Hematopoietic multipotent progenitor cell treated with erythropoietin and hydrocortisone succinate and interleukin-3 and kit ligand, for 8 days (in vitro differentiated cells): ENCODE results near the gene ATG10.
"Not testable (repeated sequence)": the region's sequence is repeated elsewhere in the genome, so short reads cannot be mapped to it uniquely, and the experiment has no call there.

ENCODE experiments used
- DNase-seq: peaks from one replicate; pipeline ENCODE4 v3.0.0-alpha.2; 2015

Gene ATG10

DNA sequence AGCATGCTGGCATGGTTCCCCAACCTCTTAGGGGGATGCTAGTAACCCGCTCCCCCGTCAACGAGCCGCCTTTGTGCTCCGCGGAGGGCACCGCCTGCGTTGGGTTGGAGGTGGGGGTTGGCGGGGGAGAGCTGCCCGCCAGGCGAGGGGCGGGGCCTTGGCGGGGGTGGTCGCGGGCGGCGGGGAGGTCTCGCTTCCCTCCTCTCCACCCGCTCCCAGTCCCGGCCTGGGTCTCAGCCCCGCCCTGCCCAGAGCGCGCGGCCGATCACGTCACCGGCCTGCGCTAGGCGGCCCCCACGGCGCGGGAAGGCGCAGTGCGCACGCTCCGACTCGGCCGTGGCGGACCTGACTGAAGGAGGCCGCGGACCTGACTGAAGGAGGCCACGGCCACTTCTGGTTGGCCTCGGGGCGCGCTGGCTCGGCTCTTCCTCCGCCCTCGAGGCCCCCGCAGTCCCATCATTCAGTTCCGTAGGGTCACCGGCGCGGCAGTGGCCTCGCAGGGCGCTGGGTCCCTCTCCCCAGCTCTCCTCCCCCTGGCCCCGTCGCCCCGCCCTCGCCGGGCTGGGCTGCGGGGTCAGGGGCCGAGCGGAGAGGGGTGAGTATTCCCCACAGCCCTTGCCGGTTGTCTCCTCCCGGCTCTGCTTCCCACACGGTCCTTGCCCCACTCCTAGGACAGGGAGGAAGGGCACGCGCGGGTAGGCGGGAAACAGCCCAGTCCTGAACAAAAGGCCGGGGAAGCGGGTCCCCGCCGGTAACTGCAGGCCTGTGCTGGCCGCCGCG is at the start of gene ATG10:
ATG10 (plus strand) TSS at position 312 of the 780 bp plus-strand sequence. CDS start 15,548 bp downstream, outside the sequence.
- peak; percentile 90 for DNase-seq

DNA sequence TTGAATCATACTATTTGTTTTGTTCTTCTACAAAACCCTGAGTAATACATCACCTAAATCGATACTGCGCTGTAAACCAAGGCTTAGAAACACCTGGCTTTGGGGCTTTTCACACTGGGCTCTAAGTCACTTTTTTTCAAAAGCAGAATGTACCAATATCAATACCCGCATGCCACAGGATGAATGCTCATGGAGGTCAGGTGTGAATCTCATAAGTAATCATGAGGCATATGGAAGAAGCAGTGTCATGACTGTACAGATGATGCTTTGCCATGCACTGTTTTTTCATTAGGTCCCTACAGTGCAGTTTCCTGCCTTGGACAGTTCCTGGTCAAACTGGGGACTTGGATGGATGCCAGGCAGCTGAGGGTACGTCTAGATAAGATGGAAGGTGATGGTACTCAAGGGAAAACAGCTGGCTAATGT is 49.0 kb upstream of the ATG10 start:
- peak; percentile 37 for DNase-seq

DNA sequence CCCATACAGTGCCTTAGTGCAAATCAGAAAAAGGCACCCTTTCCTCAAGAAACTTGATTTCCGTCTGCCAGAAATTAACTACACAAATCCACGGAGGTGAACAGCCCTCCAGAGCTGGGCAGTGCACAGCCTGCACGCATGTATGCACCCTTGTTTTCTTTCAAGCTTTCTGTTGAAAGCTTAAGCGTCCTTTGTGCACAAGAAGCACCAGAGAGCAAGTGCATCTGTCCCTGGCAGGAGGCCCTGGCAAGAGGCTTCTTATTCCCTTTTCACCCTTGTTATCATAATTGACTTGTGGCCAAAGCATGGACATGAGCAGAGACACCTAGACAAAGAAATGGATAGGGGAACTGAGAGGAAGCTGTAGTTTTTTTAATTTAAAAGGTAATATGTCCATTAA is 47.4 kb upstream of the ATG10 start:
- DNase-seq, result no peak

DNA sequence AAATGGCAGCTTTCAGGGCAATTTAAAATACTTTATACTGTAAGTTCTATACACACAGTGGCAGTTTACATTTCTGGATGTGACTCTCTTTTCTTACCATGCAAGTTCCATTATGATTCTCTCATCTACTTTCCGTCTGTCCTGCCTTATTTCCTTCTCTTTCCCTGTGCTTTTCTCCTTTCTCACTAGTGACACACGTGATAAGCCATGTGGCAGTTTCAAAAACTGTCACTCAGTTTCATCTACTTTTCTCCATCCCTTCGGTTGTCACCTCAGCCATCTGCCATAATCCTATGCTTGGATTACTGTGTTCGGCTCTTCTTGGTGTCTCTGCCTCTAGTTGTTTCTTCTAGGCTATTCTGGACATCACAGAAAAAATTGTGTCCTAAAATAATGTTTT is 46.8 kb upstream of the ATG10 start:
- DNase-seq, result no peak

DNA sequence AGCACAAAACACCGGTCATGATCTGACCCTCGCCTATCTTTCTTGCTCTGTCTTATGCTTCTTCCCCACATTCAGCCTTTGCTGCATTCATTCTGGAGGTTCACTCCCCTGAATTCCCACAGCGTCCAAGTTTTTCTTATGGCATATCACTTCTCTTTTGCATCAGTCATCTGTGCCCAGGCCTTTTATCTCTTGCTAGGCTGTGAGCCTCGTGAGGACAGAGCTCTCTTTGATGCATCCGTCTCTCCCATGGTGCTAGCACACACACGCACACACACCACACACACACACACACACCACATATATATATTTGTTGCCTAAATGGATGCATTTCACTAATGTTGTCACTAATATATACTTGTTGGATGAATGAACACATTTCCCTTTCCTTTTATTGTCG is 45.8 kb upstream of the ATG10 start:
- DNase-seq, result no peak

DNA sequence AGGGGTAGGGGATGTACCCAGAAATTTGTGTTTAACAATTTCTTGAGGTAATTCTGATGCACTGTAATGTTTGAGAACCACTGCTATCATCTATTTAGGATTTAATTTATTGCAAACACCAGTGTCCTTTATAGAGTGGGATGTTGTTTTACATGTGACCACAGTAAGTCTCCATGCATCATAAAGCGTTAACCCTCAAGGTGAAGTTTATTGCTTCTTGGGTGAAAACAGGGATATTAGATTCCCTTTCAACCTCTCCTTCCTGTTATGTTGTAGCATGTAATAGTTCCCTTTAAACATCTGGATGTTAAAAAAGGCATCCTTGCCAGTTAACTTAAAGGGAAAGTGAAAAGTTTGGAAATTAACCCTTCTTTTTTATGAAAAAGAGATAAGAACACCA is 35.8 kb upstream of the ATG10 start:
- DNase-seq, result no peak

DNA sequence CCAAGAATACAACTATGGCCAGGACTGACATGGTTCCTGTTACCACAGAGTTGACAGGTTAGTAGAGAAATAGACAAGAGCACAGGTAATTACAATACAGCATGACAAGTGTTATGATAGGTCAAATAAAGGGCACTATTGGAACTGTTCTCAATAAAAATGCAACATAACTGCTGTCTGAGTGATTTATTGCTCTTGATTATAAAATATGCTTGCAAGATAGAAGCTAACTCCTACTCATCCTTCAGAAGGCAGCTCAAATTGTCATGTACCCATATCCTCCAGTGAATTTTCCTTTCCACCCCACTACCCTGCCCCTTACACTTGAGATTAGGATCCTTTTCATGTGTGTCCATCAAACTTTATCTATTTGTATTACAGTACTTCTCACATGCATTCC is 35.1 kb upstream of the ATG10 start:
- no peak for DNase-seq

DNA sequence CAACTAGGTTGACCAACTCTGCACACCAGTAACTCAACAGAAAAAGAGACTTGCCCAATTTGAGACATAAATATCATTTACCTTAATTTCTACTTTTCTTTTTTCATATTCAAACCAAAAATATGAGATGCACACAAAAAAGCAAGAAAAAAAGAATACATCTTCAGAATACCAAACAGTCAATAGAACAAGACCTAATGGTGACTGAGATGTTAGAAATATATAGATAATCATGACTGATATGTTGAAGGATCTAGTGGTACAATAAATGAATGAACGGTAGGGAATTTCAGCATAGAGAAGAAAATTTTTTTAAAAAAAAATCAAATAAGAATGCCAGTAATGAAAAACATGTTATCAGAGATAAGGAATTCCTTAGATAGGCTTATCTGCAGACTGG is 29.1 kb upstream of the ATG10 start:
- no peak for DNase-seq

DNA sequence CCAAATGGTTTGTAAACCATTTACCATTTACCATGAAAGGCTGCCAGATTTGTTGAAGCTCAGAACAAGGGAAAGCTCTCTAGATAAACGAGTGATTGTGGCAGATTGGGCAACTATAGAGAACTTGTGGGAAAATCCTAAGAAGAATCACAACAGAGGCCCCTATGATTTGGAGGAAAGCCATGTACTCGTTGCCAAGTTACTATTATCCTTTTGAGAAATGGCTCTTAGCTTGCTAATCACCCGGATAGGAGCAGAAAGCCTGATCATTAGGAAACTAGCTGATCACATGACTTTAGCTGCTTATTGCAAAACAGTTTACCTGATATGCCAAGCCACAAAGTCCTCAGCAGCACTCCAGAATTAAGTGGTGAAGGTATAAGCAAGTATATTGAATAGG is 23.5 kb upstream of the ATG10 start:
- DNase-seq, result no peak

DNA sequence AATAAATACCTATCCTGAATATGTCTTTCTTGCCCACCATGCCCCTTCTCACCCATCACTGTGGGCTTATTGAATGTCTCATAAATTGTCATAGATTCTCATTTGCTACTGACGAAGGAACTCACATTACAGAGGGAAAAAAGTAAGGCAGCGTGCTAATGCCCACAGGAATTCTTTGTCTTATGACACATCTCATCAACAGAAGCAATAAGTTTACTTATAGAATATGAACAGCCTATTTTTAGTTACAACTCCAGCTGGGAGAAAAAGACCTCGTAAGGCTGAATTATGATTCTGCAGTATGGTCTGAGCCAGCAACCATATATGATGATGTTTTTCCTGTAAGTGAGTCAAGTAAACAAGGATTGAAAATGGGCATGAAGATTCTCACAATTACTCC is 22.4 kb upstream of the ATG10 start:
- no peak for DNase-seq

DNA sequence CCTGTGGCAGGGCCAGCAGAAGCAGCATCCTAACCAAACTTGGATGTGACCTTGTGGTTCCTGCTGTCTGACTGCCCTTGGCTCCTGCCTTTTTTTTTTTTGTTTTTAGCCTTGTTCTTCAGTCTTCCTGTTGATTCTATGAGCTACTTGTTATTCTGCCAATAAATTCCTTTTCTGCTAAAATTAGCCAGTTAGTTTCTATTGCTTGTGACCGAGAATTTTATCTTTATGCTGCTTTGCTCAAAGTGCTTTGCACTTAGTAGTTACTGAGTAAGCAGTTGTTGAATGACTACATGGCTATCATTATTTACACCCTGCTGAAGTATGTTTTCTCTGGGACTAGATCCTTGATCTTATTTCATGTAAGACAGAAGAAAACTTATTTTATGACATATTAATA is 20.8 kb upstream of the ATG10 start:
- DNase-seq, result no peak

DNA sequence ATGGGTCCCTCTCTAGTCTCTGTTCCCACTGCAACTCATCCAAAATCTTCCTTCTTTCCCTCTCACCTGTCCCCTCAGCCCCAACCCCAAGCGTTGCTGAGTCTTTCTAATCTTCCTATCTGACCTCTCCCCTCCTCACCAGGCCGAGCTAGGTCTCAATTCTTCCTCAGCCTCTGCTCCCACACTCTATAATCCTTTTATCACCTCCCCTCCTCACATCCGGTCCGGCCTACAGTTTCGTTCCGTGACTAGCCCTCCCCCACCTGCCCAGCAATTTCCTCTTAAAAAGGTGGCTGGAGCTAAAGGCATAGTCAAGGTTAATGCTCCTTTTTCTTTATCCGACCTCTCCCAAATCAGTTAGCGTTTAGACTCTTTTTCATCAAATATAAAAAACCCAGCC is 17.0 kb upstream of the ATG10 start:
- not testable (repeated sequence) for DNase-seq

DNA sequence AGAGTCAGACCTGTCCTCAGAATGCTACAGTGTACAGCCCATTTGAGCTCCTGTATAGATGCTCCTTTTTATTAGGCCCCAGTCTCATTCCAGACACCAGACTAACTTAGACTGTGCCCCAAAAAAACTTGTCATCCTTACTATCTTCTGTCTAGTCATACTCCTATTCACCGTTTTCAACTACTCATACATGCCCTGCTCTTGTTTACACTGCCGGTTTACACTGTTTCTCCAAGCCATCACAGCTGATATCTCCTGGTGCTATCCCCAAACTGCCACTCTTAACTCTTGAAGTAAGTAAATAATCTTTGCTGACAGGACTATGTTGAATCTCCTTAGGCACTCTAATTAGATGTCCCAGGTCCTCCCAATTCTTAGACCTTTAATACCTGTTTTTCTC is 13.7 kb upstream of the ATG10 start:
- not testable (repeated sequence) for DNase-seq

DNA sequence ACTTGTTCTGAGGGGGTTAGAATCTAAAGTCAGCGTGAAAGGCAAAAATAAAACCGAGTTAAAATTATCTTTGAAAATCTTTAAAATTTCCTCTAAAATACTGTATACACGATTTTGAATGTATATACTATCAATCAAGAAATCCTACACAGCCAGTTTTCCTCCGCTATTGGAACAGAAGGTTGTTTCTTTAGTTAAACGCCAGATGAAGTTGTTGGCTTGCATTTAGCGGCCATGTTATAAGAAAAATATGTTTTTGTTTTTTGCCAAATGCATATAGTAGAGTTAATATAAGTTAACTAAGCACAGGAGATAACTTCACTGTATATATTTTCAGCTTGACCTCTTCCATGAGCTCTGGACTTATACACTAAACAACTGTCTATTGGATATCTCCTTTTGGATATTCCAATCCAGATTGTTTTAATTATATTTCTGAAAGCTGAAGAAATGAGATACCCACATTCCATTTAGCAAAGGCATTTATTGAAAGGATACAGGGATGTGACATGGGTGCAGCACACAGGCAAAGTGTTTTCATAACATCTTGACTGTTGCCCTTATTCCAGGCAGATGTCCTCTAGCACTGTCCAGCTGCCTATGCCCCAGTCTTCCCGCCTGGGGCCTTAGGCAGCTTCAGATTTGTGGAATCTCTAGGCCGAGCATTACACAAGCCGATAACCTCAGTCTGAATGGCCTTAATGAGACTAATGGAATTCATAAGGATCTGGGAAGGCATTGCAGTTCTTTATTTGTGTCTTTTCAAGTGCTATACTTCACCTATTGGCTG is 10.0 kb upstream of the ATG10 start:
- no peak for DNase-seq

DNA sequence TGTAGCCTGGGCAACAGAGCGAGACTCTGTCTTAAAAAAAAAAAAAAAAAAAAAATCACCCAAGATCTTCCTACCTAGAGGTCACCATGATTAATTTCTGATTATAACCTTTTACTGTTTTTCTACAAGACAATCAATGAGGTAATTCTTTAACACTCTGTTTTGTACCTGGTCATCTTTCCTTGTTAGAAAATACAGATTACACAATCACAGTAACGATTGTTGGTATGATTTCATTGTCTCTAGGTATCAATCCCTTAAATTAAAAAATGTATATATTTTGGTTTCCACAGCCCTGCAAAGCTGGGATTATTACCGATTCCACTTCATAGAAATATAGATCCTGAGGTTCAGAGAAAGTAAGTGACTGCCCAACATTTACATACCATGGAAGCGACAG is 8.3 kb upstream of the ATG10 start:
- DNase-seq, result no peak

DNA sequence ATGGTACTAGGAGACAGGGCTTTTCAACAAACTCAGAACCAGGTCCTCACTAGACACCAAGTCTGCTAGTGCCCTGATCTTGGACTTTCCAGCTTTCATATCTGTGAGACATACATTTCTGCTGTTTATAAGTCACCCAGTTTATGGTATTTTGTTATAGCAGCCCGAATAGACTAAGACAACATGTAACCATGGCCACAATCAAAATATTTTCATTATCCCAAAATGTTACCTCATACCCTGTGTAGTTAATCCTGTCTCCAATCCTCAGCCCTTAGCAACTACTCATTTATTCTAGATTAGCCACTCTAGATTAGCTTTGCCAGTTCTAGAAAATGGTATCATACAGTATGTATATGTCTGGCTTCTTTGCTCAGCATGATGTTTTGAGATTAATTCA is 6.3 kb upstream of the ATG10 start:
- DNase-seq, result no peak

DNA sequence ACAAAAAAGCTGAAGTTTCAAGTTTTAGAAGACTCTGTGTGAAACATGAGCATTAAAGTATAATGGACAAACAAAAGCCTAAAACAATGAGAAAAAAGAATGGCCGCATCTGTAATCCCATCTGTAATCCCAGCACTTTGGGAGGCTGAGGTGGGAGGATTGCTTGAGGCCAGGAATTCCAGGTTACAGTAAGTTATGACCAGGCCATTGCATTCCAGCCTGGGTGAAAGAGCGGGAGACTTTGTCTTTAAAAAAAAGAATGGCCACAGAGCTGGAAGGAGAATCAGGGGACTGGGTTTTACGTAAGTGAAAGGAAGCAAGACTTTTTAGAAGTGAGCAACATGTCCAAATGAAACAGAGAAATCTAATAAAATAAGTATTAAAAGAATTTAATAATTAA is 2.6 kb upstream of the ATG10 start:
- no peak for DNase-seq

DNA sequence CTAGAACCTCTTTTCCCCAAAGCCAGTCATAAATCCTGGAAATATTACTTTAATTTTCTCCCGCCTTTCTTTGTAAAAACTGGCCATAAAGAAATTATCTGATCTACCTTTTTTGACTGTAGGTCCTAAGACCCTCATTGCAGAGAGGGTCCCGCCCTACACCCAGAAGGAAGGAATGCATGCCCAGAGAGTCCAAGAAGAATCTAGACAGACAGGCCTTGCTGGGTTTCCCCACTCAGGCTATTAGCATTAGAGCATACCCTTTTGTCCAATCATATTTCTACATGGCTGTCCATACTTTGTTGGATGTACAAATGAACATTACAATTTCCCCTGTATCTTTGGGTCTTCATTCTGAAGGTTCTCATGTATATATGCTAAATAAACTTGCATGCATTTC is 1.9 kb upstream of the ATG10 start:
- DNase-seq, result no peak

DNA sequence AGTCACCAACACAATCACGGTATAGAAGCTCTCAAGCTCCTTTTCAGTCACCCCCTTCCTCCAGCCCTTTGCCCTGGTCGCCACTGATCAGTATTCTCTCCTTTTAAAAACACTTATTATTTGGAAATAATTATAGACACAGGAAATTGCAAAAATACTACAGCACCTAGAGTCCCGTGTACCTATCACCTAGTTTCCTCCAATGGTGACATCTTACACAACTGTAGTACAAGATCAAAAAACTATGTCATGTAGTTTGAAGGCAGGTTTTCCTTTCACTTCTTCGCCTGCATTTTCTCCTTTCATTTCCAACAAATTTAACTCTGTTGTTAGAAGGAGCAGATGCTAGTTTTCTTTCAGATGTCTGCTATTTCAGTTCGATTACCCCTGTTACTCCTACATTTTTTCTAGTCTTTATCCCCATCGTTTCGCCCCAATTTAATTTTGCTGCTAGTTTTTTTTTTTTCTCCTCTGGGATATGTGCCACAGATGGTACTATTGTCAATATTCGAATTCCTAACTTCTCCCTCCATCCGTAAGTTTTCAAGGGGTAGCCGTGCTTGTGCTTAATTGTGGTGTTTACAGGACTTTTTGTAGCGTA is 612 bp upstream of the ATG10 start:
- peak; percentile 52 for DNase-seq

DNA sequence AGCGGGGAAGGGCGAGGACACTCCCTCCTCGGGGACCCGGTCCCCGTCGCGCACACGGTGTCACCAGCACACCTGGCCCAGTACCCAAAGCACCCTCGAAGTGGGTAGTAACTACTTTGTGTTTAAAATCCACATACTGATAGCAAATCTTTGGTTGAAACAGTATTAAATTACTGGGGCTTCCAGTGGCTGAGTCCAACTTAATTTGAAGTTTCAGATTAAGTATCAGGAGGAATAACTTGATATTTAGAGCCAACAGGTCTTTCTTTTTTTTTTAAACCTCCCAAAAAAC is 615 bp downstream of the ATG10 start:
- no peak for DNase-seq

DNA sequence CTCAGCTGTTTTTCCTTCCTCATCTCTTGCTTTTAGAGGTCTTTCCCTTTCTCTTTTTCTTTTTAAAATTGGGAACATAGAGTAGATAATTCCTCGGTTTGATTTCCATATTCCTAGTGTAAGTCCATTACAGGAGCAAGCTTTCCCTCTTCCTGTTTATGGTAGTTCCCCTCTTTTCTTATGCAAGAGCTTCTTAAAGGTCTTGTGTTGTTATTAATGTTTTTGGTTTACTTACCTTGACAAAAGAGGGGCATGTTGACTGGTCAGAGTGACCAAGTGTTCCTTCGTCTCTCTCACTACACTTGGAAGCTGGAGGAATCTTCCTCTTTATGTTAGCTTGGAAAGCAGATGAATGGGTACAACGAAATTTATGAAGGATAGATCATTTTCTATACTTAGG is 8.3 kb downstream of the ATG10 start:
- DNase-seq, result no peak

DNA sequence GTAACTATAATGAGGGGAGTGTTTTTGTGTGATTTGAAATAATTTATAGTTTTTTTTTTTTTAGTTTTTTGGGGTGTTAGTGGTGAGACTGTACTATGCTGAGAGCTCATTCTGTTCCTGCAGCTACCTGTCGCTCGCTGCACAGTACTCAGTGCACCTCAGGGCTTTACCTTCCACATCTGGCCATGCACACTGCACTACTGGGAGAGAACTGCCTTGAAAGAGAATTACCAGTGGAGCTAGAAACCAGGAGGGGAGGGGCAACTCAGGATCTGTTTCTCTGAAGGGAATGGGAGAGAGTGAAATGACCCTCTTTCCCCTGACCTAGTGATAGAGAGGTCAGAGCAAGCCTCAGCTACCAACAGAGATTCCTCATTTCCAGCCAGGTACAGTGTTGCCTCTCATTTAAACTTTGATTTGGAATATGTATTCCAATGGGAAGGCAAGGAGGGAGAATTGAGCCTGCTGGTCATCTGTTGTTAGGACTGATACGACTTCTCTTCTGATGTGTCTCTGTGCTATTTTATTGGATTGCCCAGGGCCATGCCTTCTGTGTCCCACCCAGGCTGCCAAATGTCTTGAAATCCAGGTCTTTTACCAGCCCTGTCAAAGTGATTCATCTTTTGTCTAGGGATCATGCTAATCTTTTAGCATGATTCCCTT is 8.9 kb downstream of the ATG10 start:
- no peak for DNase-seq

DNA sequence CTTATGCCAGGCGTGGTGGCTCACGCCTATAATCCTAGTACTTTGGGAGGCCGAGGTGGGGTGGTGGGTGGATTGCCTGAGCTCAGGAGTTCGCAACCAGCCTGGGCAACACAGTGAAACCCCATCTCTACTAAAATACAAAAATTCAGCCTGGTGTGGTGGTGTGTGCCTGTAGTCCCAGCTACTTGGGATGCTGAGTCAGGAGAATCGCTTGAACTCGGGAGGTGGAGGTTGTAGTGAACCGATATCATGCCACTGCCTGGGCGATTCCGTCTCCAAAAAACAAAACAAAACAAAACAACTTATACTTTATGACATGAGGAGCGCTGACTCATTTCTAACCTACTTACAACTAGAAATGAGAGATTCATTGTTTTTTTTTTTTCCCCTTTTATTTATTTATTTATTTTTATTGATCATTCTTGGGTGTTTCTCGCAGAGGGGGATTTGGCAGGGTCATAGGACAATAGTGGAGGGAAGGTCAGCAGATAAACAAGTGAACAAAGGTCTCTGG is 10.4 kb downstream of the ATG10 start:
- not testable (repeated sequence) for DNase-seq
